Measurements from ENCODE around the gene VENTX. TPM values are rescaled to one million over a fixed set of nuclear protein-coding genes. Genes with fewer than 3 reads are reported as not detected.
"Not testable (repeated sequence)": the region's sequence is repeated elsewhere in the genome, so short reads cannot be mapped to it uniquely, and the experiment has no call there.

VENTX gene
- total RNA-seq, 1 donor from 2014 or later = not detected

GRCh38 chr10:133254421-133255120, 16.9 kb downstream of the VENTX start:
- DNase-seq = no peak

- DNase-seq = no peak
Measured at GRCh38 chr10:133255323-133255722, 17.7 kb downstream of the VENTX start.

- DNase-seq = peak; percentile 47
Measured at GRCh38 chr10:133257489-133258065, 19.9 kb downstream of the VENTX start.

GRCh38 chr10:133258066-133258817, 20.6 kb downstream of the VENTX start:
- no peak for DNase-seq

- DNase-seq = peak; percentile 53
Measured at GRCh38 chr10:133258818-133259601, 21.4 kb downstream of the VENTX start.

GRCh38 chr10:133259602-133259989, 21.9 kb downstream of the VENTX start:
- no peak for DNase-seq

DNA sequence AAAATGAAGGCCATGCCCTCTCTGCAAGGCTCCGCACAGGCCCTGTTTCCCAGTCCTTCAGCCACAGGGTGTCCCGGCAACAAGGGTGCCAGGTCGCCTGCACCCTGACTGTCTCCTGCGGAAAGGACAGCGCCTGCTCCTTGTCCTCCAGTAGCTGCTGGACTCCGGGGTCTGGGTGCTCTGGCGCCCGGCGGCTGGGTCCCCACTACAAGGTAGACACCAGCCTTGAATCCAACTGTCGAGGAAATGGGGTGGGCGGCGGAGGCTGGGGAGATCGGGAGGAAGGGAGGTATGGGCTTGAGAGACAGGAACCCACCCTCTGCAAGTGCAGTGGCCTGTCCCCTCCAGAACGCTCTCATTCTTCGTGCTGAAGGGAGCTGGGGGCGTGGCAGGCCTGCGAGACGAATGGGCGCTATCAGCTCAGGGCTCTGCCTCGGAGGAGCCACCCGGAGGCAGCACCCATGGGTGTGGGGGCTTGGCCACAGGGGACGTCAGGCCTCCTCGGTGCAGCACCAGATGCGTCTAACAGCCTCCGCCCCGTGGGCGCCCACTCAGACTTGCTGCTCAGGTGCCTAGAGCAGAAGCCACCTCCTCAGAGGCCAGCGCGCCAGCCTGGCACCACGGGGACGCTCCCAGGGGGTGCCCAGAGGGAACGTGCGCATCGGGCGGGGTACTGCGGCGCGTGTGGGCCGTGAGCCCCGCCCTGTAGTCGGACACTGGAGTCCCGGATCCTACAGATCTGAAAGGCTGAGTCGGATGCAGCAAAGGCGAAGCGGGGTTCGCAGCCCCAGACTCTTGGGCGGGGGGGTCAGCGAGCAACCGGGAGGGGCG, 23.5 kb downstream of the VENTX start:
- DNase-seq = peak; percentile 55

DNA sequence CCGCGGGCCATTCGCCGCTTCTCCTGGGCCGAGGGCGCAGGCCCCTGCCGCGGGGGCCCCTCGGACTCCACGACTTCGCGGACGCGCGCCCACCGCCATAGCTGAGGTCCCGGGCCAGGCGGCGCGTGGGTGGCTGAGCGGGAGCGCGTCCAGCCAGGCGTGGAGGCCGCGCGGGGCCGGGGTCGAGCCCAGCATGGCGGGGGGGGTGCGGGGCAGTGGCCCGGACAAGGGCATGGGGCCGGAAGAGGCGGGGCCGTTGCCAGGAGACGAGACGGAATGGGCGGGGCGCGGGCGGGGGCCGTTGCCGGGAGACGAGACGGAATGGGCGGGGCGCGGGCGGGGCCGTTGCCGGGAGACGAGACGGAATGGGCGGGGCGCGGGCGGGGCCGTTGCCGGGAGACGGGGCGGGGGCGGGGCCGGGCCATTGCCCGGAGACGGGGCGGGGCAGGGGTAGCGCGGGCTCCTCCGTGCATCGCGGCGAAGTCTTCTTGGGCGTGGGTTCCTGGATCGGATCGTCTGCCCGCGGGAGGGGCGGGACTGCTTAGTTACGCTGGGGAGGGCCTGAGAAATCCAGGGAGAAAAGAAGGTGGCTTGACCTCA, 24.2 kb downstream of the VENTX start:
- DNase-seq = peak; percentile 82

GRCh38 chr10:133262696-133263095, 25.0 kb downstream of the VENTX start:
- no peak for DNase-seq

- DNase-seq = no peak
Measured at GRCh38 chr10:133263674-133264073, 26.0 kb downstream of the VENTX start.

DNA sequence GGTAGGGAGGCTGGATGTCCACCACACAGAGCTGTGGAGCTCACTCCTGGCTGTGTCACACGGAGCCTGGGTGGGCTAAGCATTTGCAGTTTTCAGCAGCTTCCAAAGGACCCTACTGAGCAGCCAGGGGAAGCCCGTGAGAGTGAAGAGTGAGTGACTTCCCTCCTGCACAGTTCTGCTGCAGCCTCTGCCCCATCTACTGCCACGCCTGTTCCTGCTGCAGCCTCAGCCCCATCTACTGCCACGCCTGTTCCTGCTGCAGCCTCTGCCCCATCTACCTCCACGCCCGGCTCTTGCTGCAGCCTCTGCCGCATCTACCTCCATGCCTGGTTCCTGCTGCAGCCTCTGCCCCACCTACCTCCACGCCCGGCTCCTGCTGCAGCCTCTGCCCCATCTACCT, 26.8 kb downstream of the VENTX start:
- no peak for DNase-seq

- DNase-seq = not testable (repeated sequence)
Measured at GRCh38 chr10:133265052-133265451, 27.4 kb downstream of the VENTX start.

DNA sequence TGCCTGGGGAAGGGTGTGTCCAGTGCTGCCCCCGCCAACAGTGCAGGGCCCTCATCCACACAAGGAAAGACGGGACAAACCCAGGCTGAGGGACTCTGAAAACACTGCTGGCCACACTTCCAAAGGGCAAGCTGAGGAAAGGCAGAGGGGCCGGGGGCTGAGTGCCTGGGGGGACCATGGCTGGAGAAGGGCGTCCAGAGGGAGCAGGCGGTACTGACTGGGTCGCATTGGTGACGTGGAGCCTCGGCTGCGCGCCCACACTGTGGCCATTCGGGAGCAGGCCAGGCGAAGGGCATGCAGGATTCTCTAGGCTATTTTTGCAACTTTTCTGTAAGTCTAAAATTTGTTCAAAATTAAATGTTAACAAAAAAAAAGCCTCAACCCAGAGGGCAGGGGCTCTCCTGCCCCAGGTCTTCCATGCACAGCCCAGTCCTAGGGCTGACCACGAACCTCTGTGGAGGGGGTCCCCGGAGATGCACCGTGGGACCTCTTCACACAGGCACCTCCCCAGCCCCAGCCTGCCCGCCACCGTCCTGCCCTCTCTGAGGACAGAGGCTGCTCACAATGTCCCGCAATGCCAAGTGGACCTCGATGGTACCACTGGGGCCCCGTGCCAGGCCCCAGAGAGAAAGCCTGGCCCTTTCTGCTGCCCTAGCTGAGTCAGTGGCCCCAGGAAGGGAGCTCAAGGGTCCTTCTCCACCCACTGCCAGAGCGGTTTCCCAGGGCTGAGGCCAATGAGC, 28.6 kb downstream of the VENTX start:
- no peak for DNase-seq

- DNase-seq = no peak
Measured at GRCh38 chr10:133267293-133267692, 29.6 kb downstream of the VENTX start.

DNA sequence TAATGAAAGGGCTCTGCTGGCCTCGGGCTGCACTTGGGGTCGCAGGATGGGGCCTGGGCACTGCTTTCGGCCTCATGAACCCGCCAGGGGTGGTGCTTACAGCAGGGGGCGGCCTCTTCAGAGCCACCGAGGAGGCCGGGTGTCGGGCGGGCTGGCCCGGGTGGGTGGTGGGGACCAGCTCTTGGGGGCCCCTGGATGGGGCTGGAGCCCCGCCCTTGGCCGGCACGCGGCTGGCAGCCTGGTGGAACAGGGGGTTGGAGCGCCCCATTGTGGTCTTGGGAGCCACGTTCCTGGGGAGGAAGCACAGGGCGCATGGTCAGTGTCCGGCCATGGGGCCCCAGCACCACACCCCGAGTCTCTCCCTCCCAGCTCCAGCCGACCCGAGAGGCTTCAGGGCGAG, 30.2 kb downstream of the VENTX start:
- no peak for DNase-seq

GRCh38 chr10:133268532-133268931, 30.9 kb downstream of the VENTX start:
- DNase-seq = no peak

GRCh38 chr10:133269367-133269766, 31.7 kb downstream of the VENTX start:
- no peak for DNase-seq

DNA sequence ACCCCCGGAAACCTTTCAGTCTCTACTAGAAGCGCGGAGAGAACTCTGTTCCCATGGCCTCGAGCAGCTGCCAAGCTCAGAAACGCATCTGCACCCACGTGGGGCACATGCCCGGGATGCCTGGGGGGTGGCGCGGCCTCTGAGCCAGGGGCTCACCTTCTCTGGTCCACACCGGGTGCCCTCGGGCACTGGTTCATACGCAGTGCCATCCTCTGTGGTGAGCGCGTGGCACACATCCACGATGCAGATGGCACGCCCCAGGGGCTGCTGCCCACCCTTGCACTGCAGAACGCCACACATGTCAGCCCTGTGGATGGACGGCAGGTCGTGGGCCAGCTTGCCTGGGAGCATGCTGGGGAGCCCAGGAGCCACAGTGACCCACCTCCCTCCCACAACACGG, 32.5 kb downstream of the VENTX start:
- no peak for DNase-seq

- no peak for DNase-seq
Measured at GRCh38 chr10:133270773-133271297, 33.2 kb downstream of the VENTX start.
